ENCODE data around the gene FOXE3.

GRCh38 chr1:47436979-47437446, 20.9 kb downstream of the FOXE3 start:
- TF ChIP-seq GTF2F1 (IDR thresholded peaks at IDR 0.05; ENCODE audit: borderline replicate concordance, low read depth, low read length) (no peak), RAD21 (IDR thresholded peaks at IDR 0.05 in 1 of 2, conservative IDR thresholded peaks at IDR 0.05 in 1 of 2; ENCODE audit: low read depth in 2 of 2, low read length in 2 of 2) (no peak), EP300 (IDR thresholded peaks at IDR 0.05; ENCODE audit: borderline replicate concordance in 1 of 2, low read depth in 2 of 2, low read length in 2 of 2) (no peak), CTCF (IDR thresholded peaks at IDR 0.05; ENCODE audit: control extremely low read depth in 1 of 3, insufficient read depth in 1 of 3, low read depth in 1 of 3, low read length in 3 of 3) (no peak), BACH1 (IDR thresholded peaks at IDR 0.05; ENCODE audit: low read length) (no peak), YY1 (IDR thresholded peaks at IDR 0.05; ENCODE audit: low read depth, low read length) (no peak), TAF1 (IDR thresholded peaks at IDR 0.05; ENCODE audit: low read depth, low read length) (no peak), SP1 (IDR thresholded peaks at IDR 0.05; ENCODE audit: low read depth, low read length) (no peak), ATF2 (IDR thresholded peaks at IDR 0.05; ENCODE audit: low read length) (no peak), CHD7 (IDR thresholded peaks at IDR 0.05; ENCODE audit: insufficient replicate concordance, low read length) (no peak), TEAD4 (IDR thresholded peaks at IDR 0.05; ENCODE audit: low read depth, low read length) (no peak), SIX5 (IDR thresholded peaks at IDR 0.05; ENCODE audit: low read depth, low read length) (no peak), SIN3A (conservative IDR thresholded peaks at IDR 0.05 in 1 of 2, IDR thresholded peaks at IDR 0.05 in 1 of 2; ENCODE audit: low read depth in 1 of 2, low read length in 2 of 2) (no peak)

Measured in H1 (cell line).